GM18868 (cell line): ENCODE results near the gene VPS26A.
"Not testable (repeated sequence)": the region's sequence is repeated elsewhere in the genome, so short reads cannot be mapped to it uniquely, and the experiment has no call there.

Source experiments
- ATAC-seq: cut with Tn5 transposase; IDR thresholded peaks from one replicate; pipeline ENCODE4 v1.9.1; 2021; ENCODE audit warnings: mild to moderate bottlenecking, moderate library complexity; ENCODE audit not compliant: unreplicated experiment

The VPS26A gene

GRCh38 chr10:69101451-69102095 is 22.4 kb upstream of the VPS26A start:
- no peak for ATAC-seq

GRCh38 chr10:69102440-69102839 is 21.5 kb upstream of the VPS26A start:
- ATAC-seq = no peak

GRCh38 chr10:69103784-69104183 is 20.2 kb upstream of the VPS26A start:
- ATAC-seq = no peak

- no peak for ATAC-seq
Observed at GRCh38 chr10:69104994-69105790, 18.8 kb upstream of the VPS26A start.

GRCh38 chr10:69107176-69107490 is 16.8 kb upstream of the VPS26A start:
- ATAC-seq = no peak

GRCh38 chr10:69107699-69108098 is 16.3 kb upstream of the VPS26A start:
- ATAC-seq = no peak

GRCh38 chr10:69119896-69120295 is 4.1 kb upstream of the VPS26A start:
- no peak for ATAC-seq

- ATAC-seq = peak; percentile 59
Observed at GRCh38 chr10:69123306-69123746, 652 bp upstream of the VPS26A start.

GRCh38 chr10:69124563-69125268 is 738 bp downstream of the VPS26A start:
- ATAC-seq = peak; percentile 24

GRCh38 chr10:69125554-69125953 is 1.6 kb downstream of the VPS26A start:
- no peak for ATAC-seq

GRCh38 chr10:69130251-69130650 is 6.3 kb downstream of the VPS26A start:
- ATAC-seq = no peak

GRCh38 chr10:69139961-69140360 is 16.0 kb downstream of the VPS26A start:
- ATAC-seq = no peak

GRCh38 chr10:69141304-69141703 is 17.3 kb downstream of the VPS26A start:
- no peak for ATAC-seq

- ATAC-seq = not testable (repeated sequence)
Observed at GRCh38 chr10:69142074-69142473, 18.1 kb downstream of the VPS26A start.

- no peak for ATAC-seq
Observed at GRCh38 chr10:69142983-69143382, 19.0 kb downstream of the VPS26A start.

- ATAC-seq = no peak
Observed at GRCh38 chr10:69145329-69145728, 21.4 kb downstream of the VPS26A start.

GRCh38 chr10:69145864-69146263 is 21.9 kb downstream of the VPS26A start:
- no peak for ATAC-seq

- ATAC-seq = no peak
Observed at GRCh38 chr10:69146759-69147158, 22.8 kb downstream of the VPS26A start.

- no peak for ATAC-seq
Observed at GRCh38 chr10:69151984-69152383, 28.0 kb downstream of the VPS26A start.

- no peak for ATAC-seq
Observed at GRCh38 chr10:69153227-69153626, 29.2 kb downstream of the VPS26A start.

GRCh38 chr10:69160809-69161241 is 36.8 kb downstream of the VPS26A start:
- ATAC-seq = no peak

GRCh38 chr10:69168493-69168892 is 44.5 kb downstream of the VPS26A start:
- no peak for ATAC-seq
